Thyroid gland (tissue), 4 donors: ENCODE measurements around the gene GJC1.

Experiments used
- CTCF ChIP-seq, 6 experiments: fragments of 200-600 bp in 3 of 6; fragments of 450-650 bp in 3 of 6; sonication (generic) in 3 of 6; IDR thresholded peaks; one replicate each; pipeline ENCODE4 v1.5.1; 2016 to 2019; ENCODE audit warnings: antibody characterized with exemption in 6 of 6, mild to moderate bottlenecking in 2 of 6, inconsistent platforms in 1 of 6, moderate library complexity in 1 of 6
- POLR2A ChIP-seq, 2 donors: fragments of 450-650 bp; IDR thresholded peaks; one replicate each; pipeline ENCODE4 v1.6.1; 2017; ENCODE audit warnings: antibody characterized with exemption in 2 of 2, mild to moderate bottlenecking in 2 of 2, moderate library complexity in 1 of 2

DNA sequence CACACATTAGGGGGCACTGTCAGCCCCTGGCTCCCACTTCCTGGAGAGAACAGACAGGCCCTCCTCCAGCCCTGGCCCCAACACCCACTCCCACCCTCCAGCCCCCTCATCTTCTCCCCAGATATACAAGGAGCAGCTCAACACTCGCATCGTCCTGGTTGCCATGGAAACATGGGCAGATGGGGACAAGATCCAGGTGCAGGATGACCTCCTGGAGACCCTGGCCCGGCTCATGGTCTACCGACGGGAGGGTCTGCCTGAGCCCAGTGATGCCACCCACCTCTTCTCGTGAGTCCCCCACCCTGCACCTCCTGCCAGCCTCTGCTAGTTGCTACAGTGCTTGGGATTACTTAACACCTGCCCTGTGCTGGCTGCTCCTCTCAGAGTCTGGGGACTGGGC lies 56.9 kb downstream of the GJC1 start:
- no peak for TF ChIP-seq POLR2A (IDR thresholded peaks at IDR 0.05)
- no peak for TF ChIP-seq CTCF (IDR thresholded peaks at IDR 0.05)
